ENCODE data around the gene DDX59. TPM values are rescaled to one million over a fixed set of nuclear protein-coding genes. Genes with fewer than 3 reads are reported as not detected.

Gene DDX59
- total RNA-seq, 1 donor from 2014 or later: 19.0 TPM

- DNase-seq (ENCODE audit: extremely low spot score, unreplicated experiment): no peak
- no peaks in the 10 kb centered on the region for H3K27me3 Mint-ChIP-seq
- no peak overlapping the region for H3K4me3 Mint-ChIP-seq
- TF ChIP-seq, protein P1, sequence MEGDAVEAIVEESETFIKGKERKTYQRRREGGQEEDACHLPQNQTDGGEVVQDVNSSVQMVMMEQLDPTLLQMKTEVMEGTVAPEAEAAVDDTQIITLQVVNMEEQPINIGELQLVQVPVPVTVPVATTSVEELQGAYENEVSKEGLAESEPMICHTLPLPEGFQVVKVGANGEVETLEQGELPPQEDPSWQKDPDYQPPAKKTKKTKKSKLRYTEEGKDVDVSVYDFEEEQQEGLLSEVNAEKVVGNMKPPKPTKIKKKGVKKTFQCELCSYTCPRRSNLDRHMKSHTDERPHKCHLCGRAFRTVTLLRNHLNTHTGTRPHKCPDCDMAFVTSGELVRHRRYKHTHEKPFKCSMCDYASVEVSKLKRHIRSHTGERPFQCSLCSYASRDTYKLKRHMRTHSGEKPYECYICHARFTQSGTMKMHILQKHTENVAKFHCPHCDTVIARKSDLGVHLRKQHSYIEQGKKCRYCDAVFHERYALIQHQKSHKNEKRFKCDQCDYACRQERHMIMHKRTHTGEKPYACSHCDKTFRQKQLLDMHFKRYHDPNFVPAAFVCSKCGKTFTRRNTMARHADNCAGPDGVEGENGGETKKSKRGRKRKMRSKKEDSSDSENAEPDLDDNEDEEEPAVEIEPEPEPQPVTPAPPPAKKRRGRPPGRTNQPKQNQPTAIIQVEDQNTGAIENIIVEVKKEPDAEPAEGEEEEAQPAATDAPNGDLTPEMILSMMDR (conservative IDR thresholded peaks at IDR 0.05): no peak
- H3K9me3 Mint-ChIP-seq: no peaks in the 10 kb centered on the region
- H3K4me1 Mint-ChIP-seq (ENCODE audit: unreplicated experiment): no peaks in the 10 kb centered on the region
- peaks cover 19% of the 10 kb centered on the region for H3K36me3 Mint-ChIP-seq
- H3K27ac Mint-ChIP-seq: no peak overlapping the region
These were observed 23.2 kb downstream of the DDX59 start for GRCh38 chr1:200646515-200646914.

DNA sequence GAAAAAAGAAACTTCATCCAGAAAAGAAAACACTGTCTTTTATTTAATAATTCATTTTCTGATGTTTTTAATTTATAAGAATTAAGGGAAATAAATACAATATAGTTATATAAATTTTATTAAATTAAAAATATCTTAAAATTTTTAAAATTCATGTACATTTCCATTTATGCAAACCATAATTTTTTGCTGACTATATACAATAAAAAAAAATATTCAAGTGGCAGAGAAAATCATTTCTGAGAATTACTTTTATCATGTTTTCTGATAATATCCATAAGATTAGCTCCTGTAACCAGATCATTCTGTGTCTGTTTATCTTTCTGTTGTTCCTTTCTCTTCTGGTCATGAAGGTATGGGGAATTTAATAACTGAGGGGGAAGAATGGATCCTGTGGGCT, 25.7 kb downstream of the DDX59 start:
- Mint-ChIP-seq H3K4me3 (no peak overlapping the region), H3K27ac (no peak overlapping the region), H3K36me3 (peaks cover 29% of the 10 kb centered on the region), H3K27me3 (no peaks in the 10 kb centered on the region), H3K4me1 (ENCODE audit: unreplicated experiment) (peaks cover 10% of the 10 kb centered on the region), H3K9me3 (no peaks in the 10 kb centered on the region)
- TF ChIP-seq, protein P1 (conservative IDR thresholded peaks at IDR 0.05): no peak
- no peak for DNase-seq (ENCODE audit: extremely low spot score, unreplicated experiment)

DNA sequence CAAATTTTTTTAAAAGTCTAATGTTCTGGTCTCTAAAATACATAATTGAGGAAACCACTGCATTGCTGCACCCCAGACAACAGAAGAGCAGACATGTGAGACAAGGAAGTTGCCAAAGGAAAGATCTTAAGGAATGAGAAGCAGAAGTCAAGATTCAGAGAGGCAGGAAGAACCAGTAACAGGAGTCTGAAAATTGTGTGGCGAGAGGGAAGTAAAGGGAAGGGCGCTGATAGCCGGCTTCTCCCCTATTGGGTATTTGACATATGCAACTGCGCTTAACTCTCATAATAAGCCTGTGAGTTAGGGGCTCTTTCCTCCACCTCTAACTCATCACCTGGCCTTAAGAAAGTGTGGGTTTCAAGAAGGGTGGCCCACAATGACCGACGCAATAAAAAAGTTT, 27.2 kb downstream of the DDX59 start:
- Mint-ChIP-seq H3K4me1 (ENCODE audit: unreplicated experiment) (peaks cover 10% of the 10 kb centered on the region), H3K4me3 (no peak overlapping the region), H3K9me3 (no peaks in the 10 kb centered on the region), H3K36me3 (peaks cover 25% of the 10 kb centered on the region), H3K27ac (peak overlapping the region; percentile 12), H3K27me3 (no peaks in the 10 kb centered on the region)
- TF ChIP-seq, protein P1 (conservative IDR thresholded peaks at IDR 0.05): no peak
- DNase-seq (ENCODE audit: extremely low spot score, unreplicated experiment): no peak

GRCh38 chr1:200640963-200641401, 28.7 kb downstream of the DDX59 start:
- Mint-ChIP-seq H3K27me3 (no peaks in the 10 kb centered on the region), H3K36me3 (peaks cover 14% of the 10 kb centered on the region), H3K4me1 (ENCODE audit: unreplicated experiment) (peaks cover 10% of the 10 kb centered on the region), H3K4me3 (peak overlapping the region; percentile 61), H3K9me3 (no peaks in the 10 kb centered on the region), H3K27ac (peak overlapping the region; percentile 92)
- no peak for DNase-seq (ENCODE audit: extremely low spot score, unreplicated experiment)
- TF ChIP-seq, protein P1 (conservative IDR thresholded peaks at IDR 0.05): no peak

DNA sequence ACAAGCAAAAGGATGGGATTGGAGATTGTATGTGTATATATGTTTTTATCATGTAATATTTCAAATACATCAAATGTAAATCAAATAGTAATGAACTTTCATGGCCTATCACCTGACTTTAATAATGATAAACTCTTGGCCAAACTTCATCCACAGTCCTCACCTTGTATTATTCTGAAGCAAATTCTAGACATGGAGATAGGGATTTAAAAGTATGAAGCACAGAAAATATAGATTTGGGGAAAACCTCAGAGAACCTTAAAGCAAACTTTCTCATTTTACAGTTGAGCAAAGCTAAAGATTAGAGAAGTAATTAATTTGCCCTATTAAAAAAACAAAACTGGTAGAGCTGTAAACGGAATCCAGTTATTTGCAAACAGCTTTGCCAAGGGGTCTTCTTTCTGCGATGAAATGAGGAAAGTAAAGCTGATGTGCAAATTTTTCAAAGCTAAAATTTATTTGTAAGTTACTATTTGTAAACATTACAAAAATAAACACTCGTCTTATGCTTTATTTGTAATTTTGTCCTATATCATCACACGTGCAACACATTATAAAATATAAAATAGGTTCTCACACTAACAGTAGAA, 29.2 kb downstream of the DDX59 start:
- no peaks in the 10 kb centered on the region for H3K27me3 Mint-ChIP-seq
- H3K4me3 Mint-ChIP-seq: peak overlapping the region; percentile 62
- H3K4me1 Mint-ChIP-seq (ENCODE audit: unreplicated experiment): peaks cover 10% of the 10 kb centered on the region
- H3K27ac Mint-ChIP-seq: peak overlapping the region; percentile 92
- DNase-seq (ENCODE audit: extremely low spot score, unreplicated experiment): no peak
- TF ChIP-seq, protein P1 (conservative IDR thresholded peaks at IDR 0.05): no peak
- no peaks in the 10 kb centered on the region for H3K9me3 Mint-ChIP-seq
- peaks cover 14% of the 10 kb centered on the region for H3K36me3 Mint-ChIP-seq

Data from type B pancreatic cell (in vitro differentiated cells).